T-helper 1 cell treated with Interleukin-12 subunit alpha and Interleukin-12 subunit beta and Interleukin-4 antibody, amounts not matched to agents 30 ng/mL and 1 ng/mL, for 36 hours (primary cell): ENCODE measurements around the gene C5orf47. TPM values are rescaled to one million over a fixed set of nuclear protein-coding genes. Genes with fewer than 3 reads are reported as not detected.

Experiments
- intact Hi-C: fragments of 100-400 bp; cut with micrococcal nuclease; formaldehyde crosslinking; loops from one replicate; pipeline ENCODE4 v1.15.1; 2024
- total RNA-seq: library from RNA; stranded (reverse); gene quantifications from 2 replicates; pipeline ENCODE4 v1.2.3, GENCODE V29; 2022

C5orf47 gene
- total RNA-seq, 1 donor from 2014 or later: not detected

DNA sequence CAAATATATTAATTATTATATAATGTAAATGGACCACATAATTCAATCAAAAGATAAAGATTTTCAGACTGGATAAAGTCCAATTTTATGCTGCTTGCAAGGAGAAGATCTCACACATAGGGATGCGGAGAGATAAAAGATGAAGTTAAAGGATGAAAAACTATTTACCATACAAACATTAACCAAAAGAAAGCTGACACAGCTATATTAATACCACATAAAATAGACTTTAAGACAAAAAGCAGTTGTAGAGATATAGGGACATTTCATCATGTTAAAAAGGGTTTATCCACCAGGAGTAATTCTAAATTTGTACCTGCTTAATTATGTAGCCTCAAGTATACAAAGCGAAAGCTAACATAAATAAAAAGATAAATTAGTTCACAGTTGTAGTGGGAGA is 41.3 kb downstream of the C5orf47 start:
- intact Hi-C loops: no loop called here

DNA sequence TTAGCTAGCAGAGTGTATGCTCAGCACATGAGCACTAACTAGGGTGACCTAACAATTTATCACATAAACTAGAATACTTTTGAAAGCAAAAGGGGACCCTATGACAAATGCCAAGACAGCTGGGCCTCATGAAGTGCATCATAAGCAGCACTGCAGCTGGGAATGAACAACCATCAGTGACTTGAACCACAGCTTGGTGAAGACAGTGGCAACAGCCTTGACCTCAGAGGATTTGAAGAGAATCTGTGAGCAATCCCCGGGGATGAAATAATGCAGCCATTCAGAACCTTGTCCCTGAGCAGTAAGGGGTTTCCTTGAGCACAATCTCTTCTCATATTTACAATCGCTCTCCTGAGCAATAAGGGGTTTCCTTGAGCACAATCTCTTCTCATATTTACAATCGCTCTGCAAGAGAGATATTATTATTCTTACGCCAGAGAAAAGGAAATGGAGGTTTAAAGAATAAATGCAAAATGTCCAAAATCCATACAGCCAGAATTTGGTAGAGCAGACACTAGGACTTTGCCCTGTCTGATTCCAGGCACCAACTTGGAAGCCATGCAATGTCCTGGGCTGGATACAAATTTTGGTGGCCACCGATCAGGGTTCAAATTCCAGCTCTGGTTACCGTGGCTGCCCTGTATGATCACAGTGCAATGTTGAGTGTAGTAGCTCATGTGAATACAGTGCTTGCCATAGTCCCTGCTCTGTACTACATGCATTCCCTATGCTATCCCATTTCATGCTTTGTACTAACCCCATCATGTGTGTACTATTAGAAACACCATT is 55.7 kb downstream of the C5orf47 start:
- intact Hi-C loops: no loop called here

DNA sequence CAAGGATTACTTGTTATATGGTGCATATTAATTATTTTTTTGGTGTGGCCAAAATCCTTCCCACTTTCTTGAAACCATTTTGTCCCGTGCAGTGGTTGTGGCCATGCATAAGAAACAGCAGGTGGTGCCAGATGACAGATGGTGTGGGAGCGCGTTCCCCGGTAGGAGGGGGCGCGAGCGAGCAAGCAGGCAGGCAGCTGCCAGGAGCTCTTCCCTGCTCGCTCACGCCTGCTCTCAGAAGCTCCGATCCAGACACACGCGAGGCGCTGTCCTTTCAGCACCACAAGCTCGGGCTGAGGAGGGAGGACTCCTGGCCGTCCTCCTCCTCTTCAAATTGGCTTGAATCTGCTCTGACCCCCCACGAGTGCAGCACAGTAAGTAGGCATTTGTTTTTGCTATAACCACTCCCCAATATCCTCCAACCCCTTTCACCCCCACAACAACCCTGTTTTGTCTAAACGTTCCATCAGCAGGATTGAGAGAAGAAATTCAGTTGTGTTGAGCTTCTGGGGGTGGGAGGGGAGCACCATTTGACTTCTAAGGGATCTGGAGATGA is 56.6 kb downstream of the C5orf47 start, which contains the start of gene NSG2:
NSG2 (plus strand) TSS at position 237 of the 556 bp plus-strand sequence. CDS start 1,050 bp downstream, outside the sequence.
- intact Hi-C loops: no loop called here

DNA sequence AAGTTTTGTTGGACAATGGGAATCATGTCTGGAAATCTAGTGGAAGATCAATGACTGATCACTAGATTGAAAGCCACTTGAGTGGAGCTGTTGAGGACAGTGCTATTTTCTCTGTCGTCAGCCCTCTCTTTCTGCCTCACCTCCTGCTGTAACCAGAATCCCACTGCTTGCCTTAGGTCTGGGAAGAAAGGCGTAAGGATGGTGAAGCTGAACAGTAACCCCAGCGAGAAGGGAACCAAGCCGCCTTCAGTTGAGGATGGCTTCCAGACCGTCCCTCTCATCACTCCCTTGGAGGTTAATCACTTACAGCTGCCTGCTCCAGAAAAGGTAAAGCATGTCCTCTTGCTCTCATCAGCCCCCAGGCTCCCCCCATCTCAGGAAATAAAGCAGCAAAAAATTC is 57.6 kb downstream of the C5orf47 start:
- intact Hi-C loops: no loop called here

DNA sequence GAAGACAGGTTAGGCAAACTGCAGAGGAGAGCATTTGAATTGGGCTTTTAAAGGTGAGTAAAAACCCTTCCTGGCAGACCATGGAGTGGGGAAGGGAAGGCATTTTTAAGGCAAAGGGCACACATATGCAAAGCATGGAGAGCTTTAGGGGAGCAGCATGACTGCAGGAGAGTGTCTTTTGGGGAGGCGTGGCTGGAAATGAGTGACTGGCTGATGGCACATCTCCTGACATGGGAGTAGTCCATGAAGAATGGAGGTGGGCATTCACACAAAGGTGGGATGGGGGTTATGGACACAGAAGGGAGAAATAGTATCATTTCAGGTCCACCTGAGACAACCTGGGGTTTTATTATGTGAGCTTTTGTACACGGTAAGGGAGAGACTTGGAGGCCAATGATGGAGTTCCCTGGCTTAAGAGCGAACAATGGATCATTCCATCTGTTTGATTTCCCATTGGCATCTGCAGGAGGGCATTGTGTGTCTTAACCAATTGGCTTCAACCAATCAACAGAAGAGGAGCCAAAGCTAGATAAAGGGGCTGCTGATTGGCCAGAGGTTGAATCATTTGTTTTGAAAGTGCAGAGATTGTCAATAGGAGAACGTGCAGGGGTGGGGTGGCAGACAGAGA is 58.6 kb downstream of the C5orf47 start:
- intact Hi-C loops: no loop called here

DNA sequence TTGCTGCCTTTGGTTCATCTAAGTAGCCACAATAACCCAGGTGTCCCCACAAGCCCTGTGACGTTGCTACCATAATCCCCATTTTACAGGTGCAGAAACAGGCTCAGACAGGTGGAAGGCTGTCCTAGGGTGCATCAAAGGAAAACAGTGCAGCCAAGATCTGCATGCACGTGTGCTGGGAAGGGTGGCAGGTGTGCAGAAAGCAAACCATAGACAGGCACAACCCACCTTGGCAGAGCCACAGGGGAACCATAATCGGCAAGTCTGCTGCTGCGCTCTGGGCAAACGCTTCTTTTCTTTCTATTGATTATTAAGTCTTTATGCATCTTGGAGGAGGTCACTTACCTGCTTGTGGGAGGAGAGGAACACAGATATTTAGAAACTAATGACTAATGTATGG is 63.7 kb downstream of the C5orf47 start:
- intact Hi-C loops: no loop called here

DNA sequence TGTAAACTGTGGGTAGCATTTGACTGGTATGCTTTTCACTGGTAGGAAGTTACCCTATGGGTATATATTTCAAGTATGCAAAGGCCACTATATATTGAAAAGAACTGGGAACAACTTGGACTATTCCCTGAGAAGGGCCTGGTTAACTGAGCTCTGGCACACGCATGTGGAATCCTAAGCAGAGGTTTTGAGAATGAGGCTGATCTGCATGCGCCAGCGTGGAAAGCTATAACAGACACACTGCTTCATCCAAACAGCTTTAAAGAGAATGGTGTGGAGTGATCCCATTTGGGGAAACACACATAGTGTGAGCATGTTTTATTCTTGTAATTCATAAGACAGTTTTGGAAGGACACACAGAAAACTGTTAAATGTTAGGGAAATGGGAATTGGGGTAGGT is 64.9 kb downstream of the C5orf47 start:
- intact Hi-C loops: no loop called here

Other genes with a start within 250 kb of the C5orf47 start
- 22.6 and 26.1 TPM in 2 replicates for gene CPEB4, start 100.8 kb upstream of the C5orf47 start, total RNA-seq
- gene NSG2, start 56.5 kb downstream of the C5orf47 start, total RNA-seq: not detected in 2 replicates